HG03558 (cell line): ENCODE measurements around the gene DLG2.
"Not testable (repeated sequence)": the region's sequence is repeated elsewhere in the genome, so short reads cannot be mapped to it uniquely, and the experiment has no call there.

Experiments
- ATAC-seq: cut with Tn5 transposase; IDR thresholded peaks from one replicate; pipeline ENCODE4 v1.9.1; 2021; ENCODE audit warnings: moderate number of reproducible peaks; ENCODE audit not compliant: unreplicated experiment; ENCODE audit errors: extremely low read depth

DLG2 gene

GRCh38 chr11:83464160-83464944 is 2162.8 kb downstream of the DLG2 start:
- no peak for ATAC-seq

DNA sequence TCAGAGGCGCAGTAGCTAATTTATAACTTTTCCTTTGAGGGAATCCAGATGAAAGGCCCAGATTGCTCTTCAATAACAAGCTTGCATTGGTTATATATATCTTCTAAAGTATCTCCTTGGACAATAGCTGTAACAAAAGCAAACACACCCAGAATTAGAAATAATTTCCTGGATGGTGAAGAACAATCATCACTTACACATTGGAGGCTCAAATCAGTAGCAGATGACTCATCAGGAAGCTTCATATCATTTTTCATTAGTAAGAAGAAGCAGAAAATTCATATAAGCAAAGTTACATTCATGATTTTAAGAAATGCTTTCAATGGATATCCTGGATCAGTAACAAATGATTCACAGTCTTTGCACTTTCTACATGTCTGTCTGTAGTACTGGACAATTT is 2167.3 kb downstream of the DLG2 start:
- ATAC-seq: no peak

DNA sequence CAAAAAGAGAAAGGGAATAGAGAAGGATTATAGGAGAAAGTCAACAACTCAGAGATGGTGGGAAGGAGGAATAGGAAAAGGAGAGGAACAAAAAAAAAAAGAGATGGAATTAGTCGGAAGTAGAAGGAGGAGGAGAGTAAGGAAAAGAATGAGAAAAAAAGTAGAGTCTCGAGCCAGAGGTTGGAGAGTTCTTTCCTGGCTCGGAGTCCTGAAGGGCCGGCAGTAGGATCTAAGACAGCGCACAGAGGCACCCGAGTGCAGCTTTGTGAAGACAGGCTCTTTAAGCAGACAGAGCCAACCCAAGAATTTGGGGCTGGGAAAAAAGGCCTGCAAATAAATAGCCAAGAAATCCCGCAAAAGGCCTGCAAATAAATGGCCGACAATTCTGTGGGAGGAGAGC is 2170.6 kb downstream of the DLG2 start:
- ATAC-seq: no peak

- ATAC-seq: no peak
Observed at GRCh38 chr11:83456075-83456474, 2171.1 kb downstream of the DLG2 start.

DNA sequence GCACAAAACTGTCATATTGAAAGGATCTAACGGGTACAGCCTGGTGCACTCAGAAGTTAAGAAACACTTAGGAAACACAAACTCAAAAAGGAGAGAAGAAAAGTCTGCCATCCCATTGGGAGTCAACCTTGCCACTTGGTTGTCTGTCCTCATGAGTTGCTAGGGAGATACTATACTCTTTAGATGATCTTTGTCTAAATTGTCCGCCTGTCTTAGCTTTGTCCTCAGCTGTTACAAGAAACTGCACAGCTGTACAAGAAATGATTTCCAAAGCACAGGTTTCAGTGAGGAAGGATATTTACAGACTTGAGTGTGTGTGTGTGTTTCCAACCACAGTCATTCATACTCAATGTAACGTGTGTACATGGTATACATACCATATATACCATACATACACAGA is 2171.8 kb downstream of the DLG2 start:
- no peak for ATAC-seq

- ATAC-seq: no peak
Observed at GRCh38 chr11:83454674-83455073, 2172.5 kb downstream of the DLG2 start.

GRCh38 chr11:83449338-83449913 is 2177.7 kb downstream of the DLG2 start:
- no peak for ATAC-seq

- ATAC-seq: no peak
Observed at GRCh38 chr11:83448686-83449085, 2178.5 kb downstream of the DLG2 start.

GRCh38 chr11:83443880-83444279 is 2183.3 kb downstream of the DLG2 start:
- ATAC-seq: not testable (repeated sequence)

- no peak for ATAC-seq
Observed at GRCh38 chr11:83441601-83442000, 2185.5 kb downstream of the DLG2 start.

GRCh38 chr11:83441171-83441570 is 2186.0 kb downstream of the DLG2 start:
- ATAC-seq: no peak

GRCh38 chr11:83438438-83438837 is 2188.7 kb downstream of the DLG2 start:
- ATAC-seq: no peak

DNA sequence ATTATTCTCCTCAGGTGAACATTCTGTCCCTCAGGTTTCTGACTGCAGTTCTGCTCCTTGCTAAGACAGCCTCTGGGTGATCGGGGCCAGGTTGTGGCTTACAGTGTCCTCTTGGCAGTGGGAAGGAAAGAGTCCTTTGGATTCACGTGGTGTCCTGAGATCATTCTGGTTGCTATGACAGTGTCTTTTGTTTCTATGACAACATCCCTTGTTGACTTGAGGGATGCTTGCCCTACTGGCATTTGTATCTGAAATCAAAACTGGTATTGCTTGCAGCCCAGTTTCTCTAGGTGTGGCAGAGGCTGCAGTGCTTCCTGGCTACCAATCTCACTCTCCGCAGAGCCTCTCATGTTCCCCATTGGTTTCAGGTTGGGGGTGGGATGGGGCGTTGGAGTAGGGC is 2189.2 kb downstream of the DLG2 start:
- ATAC-seq: no peak

GRCh38 chr11:83436855-83437254 is 2190.3 kb downstream of the DLG2 start:
- ATAC-seq: no peak

DNA sequence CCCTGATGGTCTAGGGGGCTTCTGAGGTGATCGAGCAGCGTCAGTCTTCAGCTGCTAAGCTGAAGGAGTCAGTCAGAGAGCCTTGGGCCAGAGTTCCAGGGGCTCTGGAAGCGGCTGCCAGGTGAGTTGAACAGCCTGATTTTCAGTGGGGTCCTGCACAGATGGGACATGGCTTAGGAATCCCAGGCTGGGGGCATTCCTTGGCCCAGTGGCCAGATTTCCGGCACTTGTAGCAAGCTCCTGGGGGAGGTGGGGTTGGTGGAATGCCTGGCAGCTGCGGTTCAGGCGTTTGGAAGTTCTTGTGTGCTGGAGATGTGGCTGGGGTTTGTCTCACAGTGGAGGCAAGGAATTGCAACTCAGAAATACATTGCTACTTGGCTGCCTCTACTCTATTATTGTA is 2192.3 kb downstream of the DLG2 start:
- ATAC-seq: not testable (repeated sequence)

GRCh38 chr11:83427943-83428342 is 2199.2 kb downstream of the DLG2 start:
- no peak for ATAC-seq

DNA sequence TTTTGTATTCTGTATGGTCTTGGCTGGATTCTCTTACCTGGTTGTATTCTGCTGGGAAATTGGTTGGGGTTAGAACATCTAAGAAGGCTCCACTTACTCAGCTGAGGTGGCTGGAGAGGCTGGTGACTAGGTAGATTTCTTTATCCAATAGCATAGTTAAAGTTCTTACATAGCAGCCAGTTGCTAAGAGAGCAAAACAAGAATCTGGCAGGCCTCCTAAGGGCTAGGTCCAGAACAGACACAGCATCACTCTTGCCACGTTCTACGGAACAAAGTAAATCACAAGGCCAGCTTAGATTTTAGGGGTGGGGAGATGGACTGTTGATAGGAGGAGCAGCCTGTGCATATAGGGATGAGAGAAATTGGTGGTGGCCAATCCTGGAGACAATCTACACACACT is 2199.6 kb downstream of the DLG2 start:
- no peak for ATAC-seq

GRCh38 chr11:83425137-83425466 is 2202.0 kb downstream of the DLG2 start:
- ATAC-seq: no peak

DNA sequence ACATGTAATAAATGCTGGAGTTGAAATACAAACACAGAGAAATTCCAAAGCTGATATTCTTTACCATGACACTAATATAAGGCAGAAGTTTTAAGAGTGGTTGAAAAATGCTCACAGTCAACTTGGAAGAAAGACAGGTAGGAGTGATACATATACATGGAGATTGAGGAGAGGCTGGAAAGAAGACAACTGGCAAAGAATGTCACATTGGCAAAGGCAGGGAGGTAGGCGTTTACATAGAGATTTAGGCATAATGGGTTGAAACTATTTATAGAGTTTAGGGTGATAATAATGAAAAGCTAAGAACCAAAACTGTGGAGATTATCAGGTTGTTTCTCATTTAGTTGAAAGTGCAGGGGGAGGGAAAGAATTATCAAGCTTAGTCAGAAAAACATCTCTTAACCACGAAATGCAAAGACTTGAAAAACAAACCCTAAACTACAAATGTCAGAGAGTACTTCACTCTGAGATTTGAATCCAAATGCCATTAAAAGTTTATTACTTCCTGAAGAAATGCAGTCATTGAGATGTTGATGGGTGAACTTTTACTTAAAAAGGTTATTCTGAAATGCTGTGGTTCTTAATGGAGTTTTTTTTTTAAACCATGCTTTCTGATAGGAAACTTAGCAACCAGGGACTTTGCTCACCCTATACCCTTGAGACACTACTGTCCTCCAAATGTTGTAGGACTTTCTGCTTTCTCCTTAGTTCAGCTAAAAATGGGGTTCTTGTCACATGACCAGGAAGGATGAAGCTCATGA is 2202.6 kb downstream of the DLG2 start:
- ATAC-seq: no peak

DNA sequence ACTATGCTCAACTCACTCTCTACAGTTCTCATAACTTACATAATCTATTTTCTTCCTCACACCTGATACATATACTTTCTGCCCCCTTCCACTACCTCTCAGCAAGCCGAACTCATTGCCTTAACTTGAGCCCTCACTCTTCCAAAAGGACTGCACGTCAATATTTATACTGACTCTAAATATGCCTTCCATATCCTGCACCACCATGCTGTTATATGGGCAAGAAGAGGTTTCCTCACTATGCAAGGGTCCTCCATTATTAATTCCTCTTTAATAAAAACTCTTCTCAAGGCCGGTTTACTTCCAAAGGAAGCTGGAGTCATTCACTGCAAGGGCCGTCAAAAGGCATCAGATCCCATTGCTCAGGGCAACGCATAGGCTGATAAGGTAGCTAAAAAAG is 2204.5 kb downstream of the DLG2 start:
- ATAC-seq: not testable (repeated sequence)
